GM19043 (cell line): ENCODE measurements around the gene TAS1R3.
A peak's percentile ranks its signal among the peaks of the same experiment; 100 is the strongest.
"Not testable (repeated sequence)": the region's sequence is repeated elsewhere in the genome, so short reads cannot be mapped to it uniquely, and the experiment has no call there.

ENCODE experiments used
- ATAC-seq: cut with Tn5 transposase; IDR thresholded peaks from one replicate; pipeline ENCODE4 v1.9.1; 2021; ENCODE audit warnings: low read depth; ENCODE audit not compliant: unreplicated experiment

TAS1R3 gene

DNA sequence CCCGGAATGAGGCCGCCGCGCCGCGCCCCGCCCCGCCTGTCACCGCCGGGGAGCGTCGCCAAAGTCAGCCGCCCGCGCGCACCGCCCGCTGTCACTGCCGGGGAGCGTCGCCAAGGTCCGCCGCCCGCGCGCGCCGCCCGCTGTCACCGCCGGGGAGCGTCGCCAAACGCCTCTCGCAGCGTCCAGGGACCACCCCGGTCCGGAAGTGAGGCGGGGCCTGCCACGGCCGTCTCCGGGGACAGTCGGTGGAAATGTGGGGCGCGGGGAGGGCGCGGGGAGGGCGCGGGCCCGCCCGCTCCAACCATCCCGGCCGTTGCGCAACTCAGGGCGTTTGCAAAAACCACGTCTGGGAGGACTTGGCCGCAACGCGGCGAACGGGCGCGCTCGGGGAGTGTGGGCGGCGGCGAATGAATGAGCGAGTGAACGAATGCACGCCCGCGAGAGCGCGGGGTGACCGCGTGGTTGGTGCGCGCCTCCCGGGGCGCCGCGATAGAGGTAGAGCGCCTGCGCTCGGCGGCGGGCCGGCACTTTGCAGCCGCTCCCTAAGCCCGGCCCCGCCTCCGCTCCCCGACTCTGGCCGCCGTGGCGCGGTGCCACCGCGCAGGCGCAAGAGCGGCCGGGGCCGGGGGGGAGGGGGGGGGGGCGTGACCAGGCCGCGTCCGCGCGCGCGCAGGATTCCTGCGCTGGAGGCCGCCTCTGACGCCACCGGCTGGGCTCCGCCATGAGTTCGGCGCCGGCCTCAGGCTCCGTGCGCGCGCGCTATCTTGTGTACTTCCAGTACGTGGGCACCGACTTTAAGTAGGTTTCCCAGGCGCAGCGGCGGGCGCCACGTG, 22.9 kb upstream of the TAS1R3 start, which contains the start of the genes ACAP3 and PUSL1:
Gene ACAP3, minus strand, starts transcription at position 8 of the 833 bp plus-strand sequence. CDS start 115 bp downstream, outside the sequence.
Gene PUSL1, plus strand, starts transcription at position 675 of the 833 bp plus-strand sequence. Its CDS starts 47 bp downstream, at position 722.
- peak; percentile 54 for ATAC-seq

DNA sequence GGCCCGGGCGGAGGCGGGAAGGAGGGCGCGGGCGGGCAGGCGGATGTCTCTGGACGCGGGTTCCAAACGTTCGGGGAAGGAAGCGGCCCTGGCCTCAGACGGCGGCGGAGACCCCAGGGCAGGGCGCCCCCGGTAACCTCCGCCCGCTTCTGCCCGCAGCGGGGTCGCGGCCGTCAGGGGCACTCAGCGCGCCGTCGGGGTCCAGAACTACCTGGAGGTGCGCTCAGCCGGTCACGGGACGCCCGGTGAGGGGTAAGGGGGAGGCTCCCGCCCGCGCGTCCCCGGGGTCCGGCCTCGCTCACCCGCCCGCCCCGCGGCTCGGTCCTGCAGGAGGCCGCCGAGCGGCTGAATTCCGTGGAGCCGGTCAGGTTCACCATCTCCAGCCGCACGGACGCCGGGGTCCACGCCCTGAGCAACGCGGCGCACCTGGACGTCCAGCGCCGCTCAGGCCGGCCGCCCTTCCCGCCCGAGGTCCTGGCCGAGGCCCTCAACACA, 22.3 kb upstream of the TAS1R3 start:
- no peak for ATAC-seq

DNA sequence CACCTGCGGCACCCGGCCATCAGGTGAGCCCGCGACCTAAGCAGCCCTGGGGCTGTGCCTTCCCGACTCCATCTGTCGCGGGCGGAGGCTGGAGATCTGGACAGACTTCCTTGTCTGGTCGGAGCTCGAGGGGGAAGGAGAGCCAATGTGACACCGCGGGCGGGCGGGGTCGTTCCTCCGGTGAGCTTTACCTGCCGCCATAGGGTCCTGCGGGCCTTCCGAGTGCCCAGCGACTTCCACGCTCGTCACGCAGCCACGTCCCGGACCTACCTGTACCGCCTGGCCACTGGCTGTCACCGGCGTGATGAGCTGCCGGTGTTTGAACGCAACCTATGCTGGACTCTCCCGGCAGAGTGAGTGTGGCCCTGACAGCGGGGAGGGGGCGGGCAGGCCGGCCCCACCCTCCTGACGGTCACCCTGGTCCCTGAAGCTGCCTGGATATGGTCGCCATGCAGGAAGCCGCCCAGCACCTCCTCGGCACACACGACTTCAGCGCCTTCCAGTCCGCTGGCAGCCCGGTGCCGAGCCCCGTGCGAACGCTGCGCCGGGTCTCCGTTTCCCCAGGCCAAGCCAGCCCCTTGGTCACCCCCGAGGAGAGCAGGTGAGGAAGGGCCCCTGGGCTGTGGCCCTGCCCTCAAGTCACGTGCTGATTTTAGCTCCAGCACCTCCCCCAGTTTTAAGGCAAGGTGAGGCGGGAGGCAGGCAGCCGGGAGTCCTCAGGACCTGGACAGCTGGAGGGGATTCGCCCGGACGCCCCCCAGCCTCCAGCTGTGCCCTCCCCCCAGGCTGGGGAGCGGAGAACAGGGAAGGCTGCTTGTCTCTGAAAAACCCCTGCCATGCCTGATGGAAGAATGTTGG, 21.6 kb upstream of the TAS1R3 start:
- ATAC-seq, result no peak

DNA sequence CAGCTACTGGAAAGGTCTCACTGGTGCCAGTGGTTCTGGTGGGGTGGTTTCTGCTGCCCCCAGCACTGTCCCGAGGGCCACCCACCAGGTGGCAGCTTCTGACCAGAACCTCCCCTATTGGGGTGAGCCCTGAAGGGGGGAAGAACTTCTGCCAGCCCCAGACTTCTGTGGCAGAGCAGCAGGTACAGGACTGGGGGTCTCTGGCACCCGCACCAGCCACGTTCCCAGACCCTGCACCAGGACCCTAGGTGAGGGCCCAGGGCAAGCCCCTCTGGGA, 21.0 kb upstream of the TAS1R3 start:
- ATAC-seq, result no peak

DNA sequence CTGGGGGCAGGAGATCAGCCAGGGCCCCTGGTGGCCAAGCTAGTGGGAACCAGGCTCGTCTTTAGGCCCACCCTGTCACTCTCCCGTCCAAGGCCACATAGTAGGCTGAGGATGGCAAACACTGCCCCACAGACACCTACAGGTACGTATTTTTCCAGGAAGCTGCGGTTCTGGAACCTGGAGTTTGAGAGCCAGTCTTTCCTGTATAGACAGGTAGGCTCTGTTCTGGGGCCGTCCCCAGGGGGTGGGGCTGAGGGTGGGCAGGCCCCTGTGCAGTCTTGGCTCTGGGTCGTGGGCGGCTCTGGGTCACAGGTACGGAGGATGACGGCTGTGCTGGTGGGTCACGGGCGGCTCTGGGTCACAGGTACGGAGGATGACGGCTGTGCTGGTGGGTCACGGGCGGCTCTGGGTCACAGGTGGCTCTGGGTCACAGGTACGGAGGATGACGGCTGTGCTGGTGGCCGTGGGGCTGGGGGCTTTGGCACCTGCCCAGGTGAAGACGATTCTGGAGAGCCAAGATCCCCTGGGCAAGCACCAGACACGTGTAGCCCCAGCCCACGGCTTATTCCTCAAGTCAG, 20.5 kb upstream of the TAS1R3 start:
- ATAC-seq, result no peak

DNA sequence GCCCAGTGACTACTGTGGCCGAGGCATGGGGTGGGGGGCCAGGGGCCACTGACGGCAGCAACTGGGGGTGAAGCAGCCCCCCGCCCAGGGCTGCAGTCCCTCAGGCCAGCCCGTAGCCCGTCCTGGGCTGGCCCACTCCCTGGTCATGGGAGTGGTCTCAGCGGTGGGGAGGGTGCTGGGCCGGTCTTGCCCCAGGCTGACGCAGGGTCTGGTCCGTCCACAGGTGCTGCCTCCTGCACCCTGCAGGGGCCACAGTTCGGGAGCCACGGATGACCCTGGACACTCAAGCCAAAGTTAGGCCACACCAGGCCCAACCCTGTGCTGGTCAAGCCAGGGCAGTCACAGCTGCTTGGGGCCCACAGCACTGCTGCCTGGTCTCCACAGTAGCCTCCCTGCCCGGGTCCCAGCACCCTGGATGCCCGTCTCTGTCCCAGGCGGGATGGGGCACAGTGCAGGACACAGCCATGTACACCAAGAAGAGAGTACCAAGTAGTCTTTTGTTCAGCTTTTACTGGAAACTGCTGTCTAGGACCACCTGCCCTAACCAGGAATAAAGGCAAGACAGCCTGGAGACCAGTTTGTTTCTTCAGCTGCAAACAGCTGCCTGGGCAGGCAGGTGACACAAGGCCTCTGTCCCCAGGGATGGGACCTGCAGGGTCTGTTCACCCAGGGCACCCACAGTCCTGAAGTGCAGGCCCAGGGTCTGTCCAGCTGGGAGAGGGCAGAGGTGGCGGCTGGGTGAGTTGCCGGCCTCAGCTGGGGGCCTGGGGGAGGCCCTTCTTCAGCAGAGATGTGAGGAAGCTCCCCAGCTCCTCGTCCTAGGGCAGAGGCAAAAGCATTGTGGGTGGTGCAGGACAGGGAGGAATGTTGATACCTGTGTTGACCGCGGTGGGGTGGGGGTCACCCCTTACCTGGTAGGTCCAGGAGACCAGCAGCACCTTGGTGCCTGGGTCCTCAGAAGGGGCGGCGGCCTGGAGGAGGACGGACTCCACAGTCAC, 19.7 kb upstream of the TAS1R3 start:
- no peak for ATAC-seq

DNA sequence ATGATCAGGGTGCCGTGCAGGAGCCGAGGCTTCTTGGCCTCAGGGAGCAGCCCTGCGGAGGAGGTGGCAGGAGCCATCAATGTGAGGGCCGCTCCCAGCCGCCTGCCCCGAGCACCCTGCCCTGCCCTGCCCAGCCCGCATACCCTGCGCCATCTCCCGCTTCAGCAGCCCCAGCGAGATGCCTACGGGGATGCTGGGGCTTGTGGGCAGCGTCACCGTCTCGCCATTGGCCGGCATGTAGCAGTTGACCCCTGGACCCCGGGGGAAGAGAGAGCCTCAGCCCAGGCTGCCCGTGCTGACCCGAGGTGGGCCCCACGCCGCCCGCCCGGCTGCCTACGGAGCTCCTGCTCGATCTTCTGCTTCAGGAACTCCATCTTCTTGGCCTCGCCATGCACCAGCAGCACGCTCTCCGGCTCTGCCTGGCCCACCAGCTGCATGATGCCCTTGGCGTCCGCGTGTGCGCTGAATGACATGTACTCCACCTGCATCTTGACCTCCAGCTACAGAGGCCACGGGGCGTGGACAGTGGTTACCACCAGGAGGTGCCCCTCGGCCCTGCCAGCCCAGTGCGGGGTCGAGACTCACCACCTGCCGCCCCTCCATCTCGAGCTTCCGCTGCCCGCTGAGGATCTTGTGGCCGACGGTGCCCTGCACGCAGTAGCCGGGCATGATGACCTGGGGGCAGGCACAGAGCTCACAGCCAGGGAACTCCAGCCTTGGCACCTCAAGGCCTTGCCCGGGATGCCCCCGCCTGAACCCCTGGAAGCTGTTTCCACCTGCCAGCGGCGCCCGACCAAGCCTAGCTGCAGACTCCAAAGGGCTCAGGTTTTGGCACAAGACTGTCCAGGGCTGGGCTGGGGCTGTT, 18.4 kb upstream of the TAS1R3 start:
- no peak for ATAC-seq

DNA sequence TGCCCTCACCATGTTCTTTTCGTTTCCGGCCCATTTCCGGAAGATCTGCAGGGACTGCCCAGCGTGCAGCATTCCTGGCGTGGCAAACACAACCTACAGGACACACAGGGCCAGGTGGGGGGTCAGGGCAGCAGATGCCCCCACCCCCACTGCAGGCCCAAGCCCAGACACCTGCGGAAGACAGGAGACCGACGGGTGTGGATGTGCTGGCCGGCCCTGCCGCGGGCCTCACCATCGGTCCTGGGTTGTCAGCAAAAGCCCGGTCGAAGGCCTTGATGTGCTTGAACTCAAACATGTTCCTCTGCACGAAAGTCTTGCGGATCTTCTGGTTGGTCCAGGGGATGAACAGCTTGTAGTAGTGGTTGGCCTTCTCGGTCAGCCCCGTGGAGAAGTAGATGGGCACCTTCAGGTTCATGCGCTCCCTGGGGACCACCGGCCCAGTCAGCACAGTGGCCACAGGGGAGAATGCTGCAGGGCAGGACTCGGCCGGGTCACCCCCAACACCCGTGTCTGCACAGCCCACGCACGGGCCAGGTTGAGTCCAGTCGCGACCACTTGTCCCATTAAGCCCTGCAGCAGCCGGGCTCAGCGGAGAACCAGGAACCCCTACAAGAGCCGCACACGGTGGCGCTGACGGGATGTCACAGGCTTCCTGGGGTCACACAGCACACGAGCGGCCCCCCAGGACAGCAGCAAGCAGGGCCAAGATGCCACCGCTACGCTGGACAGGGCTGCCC, 17.4 kb upstream of the TAS1R3 start:
- ATAC-seq, result no peak

DNA sequence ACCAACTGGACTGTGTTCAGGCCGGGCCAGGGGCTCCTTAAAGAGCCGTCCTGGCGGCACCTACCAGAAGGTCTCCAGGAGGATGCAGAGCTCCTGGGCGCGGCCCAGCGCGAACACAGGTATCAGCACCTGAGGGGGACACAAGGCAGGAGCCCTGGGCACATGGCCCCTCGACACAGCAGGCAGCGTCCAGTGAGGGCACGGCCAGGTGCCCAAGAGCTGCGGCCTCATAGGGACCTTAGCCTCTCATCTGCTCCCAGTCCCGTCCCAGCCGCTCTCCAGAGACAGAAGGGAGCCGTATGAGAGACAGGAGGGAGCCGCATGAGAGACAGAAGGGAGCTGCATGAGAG, 16.9 kb upstream of the TAS1R3 start:
- ATAC-seq, result no peak

DNA sequence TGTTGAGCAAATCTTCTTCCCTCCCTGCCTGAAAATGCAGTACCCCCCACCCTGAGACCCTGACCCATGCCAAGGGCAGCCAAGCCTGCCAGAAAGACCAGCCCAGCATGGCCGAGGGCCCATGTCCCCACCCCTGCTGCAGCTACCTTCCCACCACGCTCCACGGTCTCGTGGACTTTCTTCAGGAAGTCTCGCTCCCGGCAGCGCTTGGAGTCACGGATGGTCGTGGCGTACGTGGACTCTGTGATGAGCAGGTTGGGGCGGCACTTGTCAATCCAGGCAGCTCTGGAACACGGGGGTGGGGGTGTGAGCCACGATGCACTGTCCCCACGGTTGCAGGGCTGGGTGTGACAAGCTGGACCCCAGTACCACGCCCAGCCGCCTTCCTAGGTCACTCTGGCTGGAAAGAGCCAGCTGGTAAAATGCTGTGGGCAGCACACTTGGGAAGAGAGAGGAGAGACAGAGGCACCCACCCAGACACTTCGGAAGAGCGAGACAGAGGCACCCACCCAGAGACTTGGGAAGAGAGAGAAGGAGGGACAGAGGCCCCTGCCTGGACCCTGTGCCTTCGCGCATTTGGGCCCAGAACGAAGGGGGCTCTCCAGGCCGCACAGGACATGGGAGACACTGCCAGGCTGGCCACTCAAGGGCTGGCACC, 16.3 kb upstream of the TAS1R3 start:
- no peak for ATAC-seq

DNA sequence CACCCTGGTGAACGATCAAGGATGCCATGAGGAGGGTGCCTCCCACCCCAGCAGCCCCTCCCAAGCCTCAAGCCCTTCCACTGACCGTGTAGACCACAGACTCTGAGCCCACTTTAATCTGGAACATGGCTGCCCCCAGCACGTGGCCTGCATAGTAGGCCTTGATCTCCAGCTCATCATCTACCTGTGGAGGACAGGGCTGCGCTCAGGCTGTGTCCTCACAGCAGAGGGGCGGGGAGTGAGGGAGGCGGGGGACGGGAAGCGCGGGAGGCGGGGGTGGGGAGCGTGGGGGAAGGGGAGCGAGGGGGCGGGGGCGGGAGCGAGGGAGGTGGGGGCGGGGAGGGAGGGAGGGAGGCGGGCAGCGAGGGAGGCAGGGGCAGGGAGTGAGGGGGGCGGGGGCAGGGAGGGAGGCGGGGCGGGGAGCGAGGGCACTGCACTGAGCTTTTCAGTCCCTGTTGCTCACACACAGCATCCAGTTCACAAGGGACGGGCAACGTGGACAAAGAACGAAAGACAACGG, 15.6 kb upstream of the TAS1R3 start:
- ATAC-seq, result no peak

DNA sequence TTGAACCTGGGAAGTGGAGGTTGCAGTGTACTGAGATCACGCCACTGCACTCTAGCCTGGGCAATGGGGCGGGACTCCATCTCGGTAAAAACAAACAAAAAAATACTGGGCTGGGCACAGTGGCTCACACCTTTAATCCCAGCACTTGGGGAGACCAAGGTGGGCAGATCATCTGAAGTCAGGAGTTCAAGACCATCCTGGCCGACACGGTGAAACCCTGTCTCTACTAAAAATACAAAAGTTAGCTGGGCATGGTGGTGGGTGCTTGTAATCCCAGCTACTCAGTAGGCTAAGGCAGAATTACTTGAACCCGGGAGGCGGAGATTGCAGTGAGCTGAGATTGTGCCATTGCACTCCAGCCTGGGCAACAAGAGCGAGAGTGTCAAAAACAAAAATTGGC, 14.9 kb upstream of the TAS1R3 start:
- ATAC-seq, result not testable (repeated sequence)

DNA sequence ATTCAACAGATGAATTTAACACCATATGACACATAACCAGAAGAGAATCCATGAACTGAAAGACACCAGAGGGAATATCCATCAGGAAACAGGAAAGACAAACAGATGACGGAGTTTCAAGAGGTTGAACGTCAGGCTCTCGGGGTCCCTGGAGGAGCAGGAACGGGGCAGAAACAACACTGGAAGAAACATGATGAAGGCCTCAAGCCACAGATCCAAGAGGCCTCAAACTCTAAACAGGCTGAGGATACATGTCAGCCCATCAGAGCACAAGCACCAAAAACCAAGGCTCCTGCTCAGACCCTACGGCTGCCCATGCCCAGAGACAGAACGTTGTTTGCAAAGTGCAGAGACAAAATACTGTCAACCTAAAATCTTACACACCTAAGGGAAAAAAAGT, 13.7 kb upstream of the TAS1R3 start:
- no peak for ATAC-seq

DNA sequence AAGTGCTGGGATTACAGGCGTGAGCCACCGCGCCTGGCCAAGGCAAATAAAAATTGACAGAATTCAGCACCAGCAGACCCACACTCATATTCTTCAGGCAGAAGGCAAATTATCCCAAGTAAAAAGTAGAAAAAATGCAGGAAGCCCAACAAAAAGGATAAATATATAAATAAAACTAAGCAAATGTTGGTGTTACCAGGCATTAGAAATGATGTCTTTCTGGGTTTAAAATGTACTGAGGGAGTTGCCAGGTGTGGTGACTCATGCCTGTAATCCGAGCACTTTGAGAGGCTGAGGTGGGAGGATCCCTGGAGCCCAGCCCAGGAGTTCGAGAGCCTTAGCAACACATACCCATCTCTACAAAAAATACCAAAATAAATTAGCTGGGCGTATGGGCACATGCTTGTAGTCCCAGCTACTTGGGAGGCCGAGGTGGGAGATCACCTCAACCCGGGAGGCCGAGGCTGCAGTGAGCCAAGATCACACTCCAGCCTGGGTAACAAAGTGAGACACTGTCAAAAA, 12.9 kb upstream of the TAS1R3 start:
- no peak for ATAC-seq

DNA sequence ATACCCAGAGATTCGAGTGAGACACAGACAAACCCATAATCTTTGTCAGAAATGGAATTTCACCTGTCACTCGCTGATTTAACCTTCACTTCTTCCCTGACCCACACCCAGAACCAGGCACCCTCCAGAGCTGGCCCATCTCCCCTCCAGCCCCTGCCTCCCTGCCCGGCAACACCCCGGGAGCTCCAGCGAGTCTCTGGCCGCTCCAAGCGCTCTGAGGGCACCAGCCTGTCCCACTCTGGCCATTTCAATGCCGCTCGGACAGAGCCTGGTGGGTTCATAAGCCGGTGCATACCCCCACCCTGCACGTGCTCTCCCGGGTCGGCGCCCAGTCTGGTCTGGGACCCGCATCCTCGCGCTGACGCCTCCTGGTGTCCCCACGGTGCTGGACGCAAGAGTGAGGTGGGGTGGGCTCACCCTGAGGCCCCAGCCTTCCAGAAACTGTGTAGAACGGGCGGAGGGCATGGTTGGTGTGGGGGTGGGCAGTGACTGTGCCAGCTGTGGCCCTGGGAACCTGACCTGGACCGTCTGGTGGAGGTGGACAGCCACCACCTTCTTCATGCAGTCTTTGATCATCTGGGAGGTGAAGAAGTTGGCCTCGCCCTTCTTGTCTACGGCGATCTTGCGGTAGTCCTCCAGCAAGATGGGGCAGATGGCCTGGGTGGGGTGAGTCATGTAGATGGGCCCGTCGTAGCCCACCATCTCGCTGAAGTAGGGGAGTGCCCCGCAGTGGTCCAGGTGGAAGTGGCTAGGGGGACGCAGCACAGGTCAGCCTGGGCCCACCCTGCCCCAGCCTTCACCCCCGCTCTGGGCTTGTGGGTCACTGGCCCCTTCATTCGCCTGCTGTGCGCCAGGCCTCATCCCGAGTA, 12.1 kb upstream of the TAS1R3 start:
- ATAC-seq, result no peak

DNA sequence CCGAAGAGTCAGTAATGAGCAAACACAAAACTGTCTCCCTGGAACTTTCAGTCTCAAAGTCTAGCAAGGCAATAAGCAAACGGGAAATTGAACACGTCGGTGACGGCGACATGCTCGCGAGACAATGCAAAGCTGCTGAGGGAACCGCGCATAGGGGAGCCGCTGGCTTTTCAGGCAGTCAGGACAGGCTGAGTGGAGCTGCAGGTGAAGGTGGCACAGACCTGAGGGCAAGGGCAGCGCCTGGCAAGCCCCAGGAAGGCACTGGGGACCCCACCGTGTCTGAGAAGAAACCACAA, 11.5 kb upstream of the TAS1R3 start:
- ATAC-seq, result no peak
